HG02642 (cell line): ENCODE data around the gene COL5A1.

Source experiments
- ATAC-seq: cut with Tn5 transposase; IDR thresholded peaks from one replicate; pipeline ENCODE4 v1.9.1; 2021; ENCODE audit warnings: mild to moderate bottlenecking; ENCODE audit not compliant: unreplicated experiment, poor library complexity

Gene COL5A1

DNA sequence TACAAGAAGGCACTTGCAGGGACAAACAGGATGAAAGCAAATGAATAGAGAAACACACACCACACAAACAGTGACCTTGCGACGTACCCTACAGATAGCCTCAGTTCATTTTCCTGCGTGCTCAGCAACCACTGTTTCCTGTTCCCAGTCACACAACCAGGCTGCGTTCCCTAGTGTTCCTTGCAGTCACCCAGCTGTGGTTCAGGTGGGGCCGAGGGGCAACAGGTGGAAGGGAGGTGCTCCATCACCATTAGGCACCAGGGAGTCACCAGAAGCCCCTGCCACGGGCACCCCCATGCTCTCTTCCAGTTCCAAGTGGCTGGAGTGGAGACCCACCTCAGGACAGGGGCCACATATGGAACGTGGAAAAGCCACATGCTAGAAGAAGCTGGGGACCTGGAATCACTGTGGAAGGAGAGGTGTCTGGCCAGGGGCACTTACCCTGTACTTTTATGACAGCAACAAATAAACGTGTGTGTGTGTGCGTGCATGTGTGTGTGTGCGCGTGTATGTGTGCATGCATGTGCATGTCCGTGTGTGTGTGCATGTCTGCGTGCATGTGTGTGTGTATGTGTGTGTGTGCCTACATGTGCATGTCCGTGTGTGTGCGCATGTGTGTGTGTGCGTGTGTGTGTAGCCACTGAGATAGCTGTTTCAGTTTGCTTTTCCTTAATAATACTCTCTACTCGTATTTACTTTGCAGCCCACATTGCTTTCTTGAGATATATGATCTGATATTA is 220.2 kb downstream of the COL5A1 start:
- ATAC-seq = no peak

DNA sequence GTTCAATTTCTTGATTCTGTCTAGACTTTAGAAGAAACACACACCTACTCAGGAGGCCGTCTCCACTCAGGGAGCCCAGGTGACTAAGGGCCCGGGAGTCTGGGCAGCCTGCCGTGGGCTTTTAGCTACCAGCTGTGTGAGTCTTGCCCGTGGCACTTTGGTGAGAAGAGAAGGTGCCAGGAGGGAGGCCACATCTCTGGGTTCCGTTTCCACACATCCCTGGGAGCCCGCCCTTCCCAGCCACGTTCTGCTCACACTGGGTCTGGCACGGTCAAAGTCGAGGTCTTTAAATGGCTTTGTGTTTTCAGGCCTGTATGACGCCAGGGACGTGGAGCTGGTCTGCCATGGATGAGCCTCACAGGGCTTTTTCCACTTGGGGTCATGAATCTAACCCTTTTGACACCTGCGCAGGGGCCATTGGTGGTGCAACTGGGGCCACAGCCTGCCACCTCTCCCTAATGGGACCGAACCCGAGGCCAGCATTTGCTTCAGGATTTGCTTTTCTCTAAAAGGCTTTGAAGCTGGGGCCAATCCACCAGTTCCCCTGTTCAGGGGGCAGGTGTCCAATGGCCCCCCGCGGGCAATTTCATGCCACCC is 221.8 kb downstream of the COL5A1 start:
- no peak for ATAC-seq

DNA sequence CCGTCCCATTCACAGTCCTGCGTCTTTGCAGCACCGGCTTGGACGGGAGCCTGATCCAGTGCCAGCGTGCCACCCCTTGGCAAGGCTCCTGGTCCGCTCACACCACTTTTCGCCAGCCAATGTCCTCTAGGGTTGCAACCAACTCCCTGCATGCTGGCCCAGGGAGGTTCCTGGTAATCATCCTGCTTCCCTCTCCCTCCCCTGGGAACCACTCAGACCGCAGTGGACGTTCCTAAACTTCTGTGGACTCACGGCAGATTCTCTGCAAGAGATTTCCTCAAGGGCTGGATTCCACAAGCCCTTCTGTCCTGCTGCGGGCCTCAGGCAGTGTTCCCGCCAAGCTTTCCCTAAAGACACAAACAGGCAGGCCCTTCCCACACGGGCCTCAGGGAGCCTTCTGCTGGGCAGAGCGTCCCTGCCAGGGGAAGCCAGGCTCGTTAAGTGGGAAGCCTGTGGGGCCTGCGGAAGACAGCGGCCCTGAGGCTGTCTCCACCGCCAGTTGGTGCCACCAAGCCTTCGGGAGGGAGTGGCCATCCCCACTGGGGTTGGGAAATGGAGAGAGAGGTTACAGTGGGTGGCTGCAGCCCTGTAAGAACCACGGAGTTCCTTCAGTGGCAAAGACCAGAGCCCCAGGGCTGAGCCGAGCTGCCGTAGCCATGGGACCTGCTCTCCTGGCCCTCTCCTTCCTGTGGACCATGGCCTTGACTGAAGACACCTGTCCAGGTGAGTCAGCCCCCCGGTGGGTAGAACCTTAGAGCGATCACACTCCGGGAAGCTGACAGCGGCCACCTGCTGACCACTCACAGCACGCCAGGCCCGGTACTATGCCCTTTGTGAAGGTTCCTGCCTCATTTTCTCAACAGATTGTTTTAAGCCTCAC is 222.6 kb downstream of the COL5A1 start:
- ATAC-seq = no peak

DNA sequence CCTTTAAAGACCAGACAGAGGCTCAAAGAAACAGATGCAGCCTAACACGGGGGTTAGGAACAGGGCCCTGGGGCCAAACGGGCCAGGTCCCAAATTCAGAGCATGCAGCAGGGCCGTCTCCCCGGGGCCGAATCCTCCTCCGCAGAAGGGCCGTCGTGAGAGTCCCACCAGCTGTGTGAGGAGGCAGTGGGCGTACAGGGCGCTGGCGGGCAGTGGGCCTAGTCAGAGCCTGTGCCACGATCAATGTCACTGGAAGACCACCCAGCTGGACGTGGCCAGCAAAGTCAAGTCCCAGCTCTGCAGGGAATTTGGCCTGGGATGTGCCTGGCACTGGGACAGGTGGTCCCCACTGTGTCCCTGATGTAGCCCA is 223.2 kb downstream of the COL5A1 start:
- ATAC-seq = no peak

DNA sequence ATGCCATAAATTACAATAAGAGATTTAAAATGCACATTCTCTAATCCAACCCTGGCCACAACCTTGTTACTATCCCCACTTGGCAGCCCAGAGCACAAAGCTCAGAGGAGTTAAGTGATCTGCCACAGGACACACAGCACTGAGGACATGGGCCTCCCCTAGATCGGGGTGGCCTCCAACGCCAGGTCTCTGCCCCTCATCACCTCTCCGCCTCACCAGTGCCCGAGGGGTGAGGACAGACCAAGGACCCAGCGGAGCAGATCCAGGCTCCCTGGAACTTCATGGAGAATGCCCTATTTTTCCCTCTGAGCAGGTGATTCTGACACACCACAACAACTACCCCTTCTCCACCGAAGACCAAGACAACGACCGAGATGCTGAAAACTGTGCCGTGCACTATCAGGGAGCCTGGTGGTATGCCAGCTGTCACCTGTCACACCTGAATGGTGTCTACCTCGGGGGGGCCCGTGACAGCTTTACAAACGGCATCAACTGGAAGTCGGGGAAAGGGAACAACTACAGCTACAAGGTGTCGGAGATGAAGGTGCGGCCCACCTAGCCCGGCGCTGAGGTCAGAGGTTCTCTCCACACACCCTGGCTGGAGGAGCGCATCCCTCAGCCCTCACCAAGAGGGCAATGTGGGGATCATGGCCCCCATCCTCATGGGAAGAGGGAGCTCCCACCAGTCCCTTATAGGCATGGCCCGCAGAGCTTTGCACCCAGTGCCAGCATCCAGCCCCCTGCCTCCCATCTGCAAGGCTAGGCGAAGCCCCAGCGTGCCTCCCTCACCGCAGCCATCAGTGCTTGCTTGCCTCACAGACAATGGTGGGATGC is 226.5 kb downstream of the COL5A1 start:
- no peak for ATAC-seq

DNA sequence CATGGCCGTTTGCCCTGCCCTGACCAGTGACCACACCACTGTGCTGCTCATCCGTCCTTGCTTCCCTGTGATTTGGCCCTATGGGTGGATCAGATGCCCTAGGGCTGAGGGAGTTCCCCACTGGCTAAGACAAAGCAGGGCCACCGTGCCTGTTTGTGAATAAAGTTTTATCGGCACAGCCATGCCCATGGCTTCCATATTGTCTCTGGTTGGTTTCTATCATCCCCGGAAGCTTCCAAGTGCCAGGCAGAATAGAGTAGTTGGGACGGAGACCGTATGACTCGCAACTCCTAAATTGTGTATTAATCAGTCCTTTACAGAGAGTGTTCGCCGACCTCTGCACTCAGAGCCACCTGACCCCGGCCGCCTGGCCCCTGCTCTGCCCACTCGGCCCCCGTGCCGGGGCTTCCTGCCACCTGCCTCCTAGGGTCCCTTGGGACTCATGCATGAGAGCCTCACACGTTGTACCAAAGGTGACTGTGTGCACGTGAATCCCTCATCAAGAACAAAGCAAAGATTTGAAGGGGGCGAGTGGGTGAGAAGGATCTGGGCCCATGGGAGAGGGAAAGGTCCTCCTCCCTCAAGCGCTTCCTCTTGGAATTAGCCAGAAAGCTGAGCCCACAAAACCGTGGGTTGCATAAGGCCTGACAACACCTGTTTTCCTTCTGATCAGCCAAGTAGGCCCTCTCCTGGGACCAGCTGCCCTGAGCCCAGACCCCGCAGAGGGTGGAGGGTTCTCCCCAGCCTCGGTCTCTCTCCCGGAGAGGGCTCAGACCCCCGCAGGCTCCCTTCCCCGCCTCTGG is 227.3 kb downstream of the COL5A1 start:
- no peak for ATAC-seq

DNA sequence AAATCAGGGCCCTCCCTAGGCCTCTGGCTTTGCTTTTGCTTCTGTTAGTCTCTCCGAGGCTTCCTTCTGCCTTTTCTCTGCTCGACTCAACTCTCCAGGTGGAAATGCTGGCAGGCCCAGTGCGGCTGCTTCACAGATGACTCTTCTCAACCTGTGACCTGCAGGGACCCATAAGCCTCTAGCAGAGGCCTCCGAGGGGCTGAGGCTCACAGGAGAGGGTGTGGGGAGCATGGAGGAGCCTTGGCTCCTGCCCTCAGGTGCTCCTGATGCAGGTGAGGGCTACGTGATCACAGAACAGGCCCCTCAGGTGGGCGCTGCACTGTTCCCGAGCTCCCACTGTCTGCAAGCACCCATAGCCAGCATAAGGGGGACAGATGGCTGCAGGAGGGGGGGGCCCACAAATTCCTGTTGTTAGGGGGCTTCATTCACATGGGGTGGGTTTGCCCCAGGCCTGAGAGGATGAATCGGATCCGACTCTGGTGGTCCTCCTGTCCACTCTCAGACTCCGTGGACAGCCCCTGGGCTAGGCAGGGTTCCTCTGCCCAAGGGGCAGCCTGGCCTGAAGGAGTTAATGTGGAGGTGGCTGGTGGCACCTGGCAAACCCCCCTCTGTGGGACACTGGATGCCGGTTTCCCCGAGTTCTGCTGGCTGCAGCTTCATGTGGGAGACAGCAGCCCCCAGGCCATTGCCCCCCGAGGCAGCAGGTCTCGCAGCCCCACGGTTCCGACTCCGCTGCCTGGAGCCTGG is 228.1 kb downstream of the COL5A1 start:
- no peak for ATAC-seq

DNA sequence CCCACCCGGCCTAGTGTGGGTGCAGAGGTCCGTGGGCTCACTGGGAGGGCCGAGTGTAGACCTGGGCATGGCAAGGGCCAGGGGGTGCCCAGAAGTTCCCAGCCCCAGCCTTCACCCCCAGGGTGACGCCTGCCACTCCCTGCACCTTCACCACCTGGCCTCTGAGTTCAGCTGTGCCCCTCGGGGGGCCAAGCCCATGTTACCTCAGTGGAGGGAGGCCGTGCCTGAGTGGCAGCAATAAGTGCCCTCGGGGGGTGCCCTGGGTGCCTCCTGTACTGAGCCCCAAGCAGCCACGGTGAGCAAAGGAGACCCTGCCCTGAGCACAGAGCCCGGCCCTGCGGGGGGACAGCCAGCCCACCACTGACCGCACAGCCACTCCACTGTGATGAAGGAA is 228.7 kb downstream of the COL5A1 start:
- no peak for ATAC-seq

DNA sequence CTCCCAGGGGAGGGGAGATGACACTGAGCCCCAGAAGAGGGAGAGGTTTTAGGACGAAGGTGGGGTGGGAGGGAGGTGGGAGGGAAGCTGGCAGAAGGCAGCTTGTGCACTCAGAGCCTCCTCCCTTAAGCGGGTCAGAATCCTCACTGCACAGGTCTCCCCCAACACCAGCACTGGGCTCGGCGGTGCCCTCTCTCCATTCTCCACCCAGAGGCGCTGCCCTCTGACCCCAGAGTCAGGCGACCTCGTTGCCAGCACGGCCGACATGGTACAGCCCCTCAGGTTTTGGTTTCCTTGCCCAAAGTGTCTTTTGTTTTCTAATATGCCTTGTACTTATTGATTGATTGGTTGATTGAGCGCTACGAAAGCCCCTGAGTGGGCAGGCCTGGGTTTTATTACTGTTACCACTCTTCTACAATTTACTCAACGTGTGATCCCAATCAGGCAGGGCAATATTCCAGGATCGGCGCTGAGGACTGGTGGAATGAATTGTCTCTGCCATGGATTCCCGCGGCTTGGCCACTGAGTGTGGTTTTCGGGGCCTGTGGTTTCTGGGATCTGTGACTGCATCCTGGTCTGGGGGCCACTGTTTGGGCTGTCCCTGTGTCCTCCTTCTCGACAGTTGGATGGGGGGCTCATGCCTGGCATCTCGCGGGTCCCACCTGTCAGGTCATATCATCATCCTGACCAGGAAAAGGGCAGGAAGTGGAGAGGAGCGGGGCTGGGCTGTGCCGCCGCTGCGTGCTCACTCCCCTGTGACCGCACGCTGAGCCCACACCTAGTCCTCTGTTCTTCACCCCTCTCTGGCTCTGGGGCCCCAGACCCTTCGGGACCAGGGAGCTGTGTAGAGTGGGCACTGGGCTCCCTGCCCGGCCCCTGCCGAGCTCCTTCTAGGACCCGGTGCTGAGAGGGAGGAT is 229.4 kb downstream of the COL5A1 start:
- ATAC-seq = no peak

DNA sequence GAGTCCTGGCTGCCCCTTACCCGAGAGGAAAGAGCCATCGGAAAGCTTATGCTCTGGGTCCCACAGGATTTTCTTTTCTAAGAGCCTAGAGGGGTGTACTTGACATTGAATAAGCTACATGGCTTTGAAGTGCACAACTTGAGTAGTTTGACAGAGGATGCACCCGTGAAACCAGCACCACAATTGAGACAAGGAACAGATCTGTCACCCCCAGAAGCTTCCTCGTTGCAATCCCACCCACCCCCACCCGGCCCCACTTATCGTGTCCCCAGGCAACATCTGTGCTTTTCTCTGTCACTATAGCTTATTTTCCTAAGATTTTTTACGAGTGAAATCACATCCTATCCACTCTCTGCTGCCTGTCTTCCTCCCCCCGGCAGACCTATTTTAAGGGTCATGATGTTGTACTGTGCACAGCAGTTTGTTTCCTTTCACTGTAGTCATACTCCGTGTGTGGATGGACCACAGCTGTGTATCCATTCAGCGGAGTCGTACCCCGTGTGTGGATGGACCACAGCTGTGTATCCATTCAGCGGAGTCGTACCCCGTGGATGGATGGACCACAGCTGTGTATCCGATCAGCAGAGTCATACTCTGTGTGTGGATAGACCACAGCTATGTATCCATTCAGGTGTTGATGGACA is 230.2 kb downstream of the COL5A1 start:
- ATAC-seq = no peak

DNA sequence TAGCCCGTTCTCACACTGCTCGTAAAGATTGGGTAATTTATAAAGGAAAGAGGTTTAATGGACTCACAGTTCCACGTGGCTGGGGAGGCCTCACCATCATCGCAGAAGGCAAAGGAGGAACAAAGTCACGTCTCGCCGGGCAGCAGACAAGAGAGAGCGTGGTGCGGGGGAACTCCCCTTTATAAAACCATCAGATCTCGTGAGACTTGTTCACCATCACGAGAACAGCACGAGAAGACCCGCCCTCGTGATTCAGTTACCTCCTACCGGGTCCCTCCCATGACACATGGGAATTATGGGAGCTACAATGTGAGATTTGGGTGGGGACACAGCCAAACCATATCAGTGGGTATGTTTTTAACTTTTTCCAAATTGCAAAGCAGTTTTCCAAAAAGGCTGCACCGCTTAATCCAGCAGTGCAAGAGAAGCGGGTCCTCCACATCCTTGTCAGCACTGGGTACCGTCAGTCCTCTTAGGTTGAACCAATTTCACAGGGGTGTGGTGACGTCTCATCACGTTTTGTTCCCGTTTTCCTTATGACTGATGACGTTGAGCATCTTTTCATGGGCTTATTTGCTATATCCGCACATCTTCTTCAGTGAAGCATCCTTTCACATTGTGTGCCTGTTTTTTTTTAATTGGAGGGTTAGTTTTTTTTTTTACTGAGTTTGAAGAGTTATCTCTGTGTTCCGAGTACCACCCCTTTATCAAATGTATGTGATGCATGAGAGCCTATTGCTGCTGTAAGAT is 231.1 kb downstream of the COL5A1 start:
- ATAC-seq = no peak

DNA sequence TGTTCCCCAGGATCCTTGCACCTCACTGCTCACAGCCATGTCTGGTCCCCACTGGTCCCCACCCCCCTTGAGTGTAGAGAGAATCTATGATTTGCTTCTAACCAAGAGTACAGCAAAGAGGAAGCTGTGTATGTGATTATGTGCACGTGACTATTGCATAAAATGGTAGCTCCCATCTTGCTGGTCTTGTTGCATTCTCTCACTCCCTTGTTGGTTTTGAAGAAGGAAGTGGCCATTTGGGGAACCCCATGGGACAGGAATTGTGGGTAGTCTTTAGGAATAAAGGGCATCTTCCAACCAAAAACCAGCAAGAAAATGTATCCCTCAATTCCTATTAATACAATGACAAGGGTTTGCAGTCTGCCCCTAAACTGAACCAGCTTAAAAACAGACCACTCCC is 233.8 kb downstream of the COL5A1 start:
- no peak for ATAC-seq

DNA sequence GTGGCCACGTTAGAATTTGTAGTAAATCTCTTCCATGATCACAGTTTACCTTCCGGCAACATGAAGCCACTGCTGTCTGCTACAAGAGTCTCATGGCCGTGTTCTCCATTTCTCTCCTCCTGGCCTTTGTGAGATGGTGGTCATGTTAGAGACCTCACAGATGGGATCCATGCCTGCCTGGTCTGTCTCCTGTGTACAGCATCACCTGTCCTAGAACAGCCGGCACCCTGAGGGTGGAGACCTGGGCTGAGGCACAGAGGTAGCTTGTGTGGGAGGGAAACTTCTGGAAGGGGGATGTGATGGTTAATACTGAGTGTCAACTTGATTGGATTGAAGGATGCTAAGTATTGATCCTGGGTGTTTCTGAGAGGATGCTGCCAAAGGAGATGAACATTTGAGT is 235.9 kb downstream of the COL5A1 start:
- ATAC-seq = no peak

DNA sequence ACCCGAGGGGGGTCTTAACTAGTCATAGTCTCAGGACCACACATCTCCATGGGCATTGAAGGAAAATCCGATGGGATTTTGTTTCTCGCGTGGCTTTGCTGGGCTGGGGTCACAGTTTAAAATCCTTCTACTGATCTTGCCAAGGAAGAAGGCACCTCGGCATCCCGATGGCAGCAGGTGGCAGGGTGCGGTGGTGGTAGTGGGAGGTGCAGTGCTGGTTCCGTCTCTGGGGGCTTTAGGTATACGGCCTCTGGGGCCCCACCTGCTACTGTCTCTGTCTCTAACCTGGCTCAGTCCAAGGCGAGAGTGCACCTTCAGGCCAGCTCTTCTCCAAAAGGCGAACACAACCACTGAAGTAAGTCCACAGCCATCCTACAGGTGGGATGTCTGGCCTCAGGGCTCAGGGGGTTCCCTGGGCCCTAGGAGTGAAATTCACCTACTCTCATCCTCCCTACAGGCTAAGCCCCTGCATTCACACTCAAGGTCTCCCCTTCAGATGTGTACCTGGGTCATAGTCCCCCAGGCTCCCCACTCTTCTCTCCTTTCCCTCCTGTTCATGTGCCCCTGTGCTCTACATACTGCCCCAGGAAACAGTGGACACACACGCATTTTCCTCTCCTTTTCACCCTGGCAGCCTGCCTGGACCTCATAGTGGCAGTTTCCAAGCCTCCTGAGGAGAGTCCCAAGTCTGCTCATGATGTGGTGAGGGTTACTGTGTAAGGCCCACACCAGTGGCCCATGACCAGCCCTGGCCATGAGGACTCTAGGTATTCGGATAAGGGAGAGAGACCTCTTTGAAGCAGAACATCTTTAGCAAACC is 238.3 kb downstream of the COL5A1 start:
- no peak for ATAC-seq

DNA sequence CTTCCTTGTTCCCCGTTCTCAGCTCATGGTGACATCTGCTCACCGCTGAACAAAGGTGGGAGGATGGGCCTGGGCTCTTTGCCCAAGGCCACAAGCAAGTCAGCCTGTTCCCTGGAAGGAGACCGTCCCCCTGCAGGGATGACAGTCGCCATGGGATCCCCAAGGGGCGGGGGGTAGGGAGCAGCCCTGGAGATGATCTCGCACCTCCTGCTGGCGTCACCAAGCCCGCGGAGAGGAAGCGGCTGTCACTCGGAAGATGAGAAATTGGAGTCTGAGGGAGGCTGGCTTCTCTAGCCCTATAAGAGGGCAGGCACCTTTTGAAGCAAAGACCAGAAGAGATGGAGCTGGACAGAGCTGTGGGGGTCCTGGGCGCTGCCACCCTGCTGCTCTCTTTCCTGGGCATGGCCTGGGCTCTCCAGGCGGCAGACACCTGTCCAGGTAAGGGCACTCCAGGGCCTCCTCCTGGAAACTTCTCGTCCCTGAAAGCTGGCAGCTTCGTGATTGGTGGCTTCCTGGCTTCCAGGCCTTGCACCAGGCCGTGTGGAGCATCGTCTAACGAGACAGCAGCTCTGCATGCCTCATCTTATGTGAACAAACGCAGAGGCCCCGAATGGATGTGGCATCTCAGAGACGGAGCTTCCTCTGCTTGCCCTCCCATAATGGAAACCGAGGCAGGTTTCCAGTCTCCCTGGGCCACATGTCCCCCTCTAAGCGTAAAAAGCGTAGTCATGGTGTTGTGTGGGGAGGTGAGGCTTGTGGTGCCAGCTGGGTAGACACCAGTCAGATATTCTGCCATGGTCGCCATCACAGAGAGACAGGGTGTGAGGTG is 239.1 kb downstream of the COL5A1 start, which contains the start of gene FCN2:
FCN2 (plus strand) TSS at position 327 of the 829 bp plus-strand sequence; CDS start at position 339, 12 bp downstream.
- no peak for ATAC-seq
